ENCODE data around the gene UBN1.
A peak's percentile ranks its signal among the peaks of the same experiment; 100 is the strongest.

The UBN1 gene

DNA sequence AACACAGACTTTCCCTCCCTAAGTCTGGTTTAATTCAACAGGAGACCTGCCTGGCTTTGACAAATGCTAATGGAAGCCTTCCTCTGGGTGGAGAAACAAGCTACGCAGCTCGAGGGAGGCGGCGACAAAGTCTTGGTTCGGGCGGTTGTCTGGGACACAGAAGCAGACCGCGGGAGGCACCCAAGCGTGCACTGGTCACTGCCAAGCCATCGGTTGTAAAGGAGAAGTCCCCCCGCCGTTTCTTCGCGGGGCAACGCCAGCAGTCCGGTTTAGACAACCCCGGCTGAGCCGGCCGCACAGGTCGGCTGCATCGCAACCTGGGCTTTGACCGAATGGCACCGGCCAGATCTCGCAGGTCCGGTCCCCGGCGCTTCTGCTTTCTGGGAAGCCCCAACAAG lies 779 bp upstream of the UBN1 start (continued):
- TF ChIP-seq KLF10 (tag by site-specific recombination; IDR thresholded peaks at IDR 0.05), result no peak
- TF ChIP-seq, protein P1, sequence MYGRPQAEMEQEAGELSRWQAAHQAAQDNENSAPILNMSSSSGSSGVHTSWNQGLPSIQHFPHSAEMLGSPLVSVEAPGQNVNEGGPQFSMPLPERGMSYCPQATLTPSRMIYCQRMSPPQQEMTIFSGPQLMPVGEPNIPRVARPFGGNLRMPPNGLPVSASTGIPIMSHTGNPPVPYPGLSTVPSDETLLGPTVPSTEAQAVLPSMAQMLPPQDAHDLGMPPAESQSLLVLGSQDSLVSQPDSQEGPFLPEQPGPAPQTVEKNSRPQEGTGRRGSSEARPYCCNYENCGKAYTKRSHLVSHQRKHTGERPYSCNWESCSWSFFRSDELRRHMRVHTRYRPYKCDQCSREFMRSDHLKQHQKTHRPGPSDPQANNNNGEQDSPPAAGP (tag by site-specific recombination; IDR thresholded peaks at IDR 0.05), result no peak
- no peak for TF ChIP-seq ZNF366 (tag by site-specific recombination; conservative IDR thresholded peaks at IDR 0.05)
- TF ChIP-seq, protein P2, sequence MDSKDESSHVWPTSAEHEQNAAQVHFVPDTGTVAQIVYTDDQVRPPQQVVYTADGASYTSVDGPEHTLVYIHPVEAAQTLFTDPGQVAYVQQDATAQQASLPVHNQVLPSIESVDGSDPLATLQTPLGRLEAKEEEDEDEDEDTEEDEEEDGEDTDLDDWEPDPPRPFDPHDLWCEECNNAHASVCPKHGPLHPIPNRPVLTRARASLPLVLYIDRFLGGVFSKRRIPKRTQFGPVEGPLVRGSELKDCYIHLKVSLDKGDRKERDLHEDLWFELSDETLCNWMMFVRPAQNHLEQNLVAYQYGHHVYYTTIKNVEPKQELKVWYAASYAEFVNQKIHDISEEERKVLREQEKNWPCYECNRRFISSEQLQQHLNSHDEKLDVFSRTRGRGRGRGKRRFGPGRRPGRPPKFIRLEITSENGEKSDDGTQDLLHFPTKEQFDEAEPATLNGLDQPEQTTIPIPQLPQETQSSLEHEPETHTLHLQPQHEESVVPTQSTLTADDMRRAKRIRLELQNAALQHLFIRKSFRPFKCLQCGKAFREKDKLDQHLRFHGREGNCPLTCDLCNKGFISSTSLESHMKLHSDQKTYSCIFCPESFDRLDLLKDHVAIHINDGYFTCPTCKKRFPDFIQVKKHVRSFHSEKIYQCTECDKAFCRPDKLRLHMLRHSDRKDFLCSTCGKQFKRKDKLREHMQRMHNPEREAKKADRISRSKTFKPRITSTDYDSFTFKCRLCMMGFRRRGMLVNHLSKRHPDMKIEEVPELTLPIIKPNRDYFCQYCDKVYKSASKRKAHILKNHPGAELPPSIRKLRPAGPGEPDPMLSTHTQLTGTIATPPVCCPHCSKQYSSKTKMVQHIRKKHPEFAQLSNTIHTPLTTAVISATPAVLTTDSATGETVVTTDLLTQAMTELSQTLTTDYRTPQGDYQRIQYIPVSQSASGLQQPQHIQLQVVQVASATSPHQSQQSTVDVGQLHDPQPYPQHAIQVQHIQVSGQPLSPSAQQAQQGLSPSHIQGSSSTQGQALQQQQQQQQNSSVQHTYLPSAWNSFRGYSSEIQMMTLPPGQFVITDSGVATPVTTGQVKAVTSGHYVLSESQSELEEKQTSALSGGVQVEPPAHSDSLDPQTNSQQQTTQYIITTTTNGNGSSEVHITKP (tag by site-specific recombination; IDR thresholded peaks at IDR 0.05), result peak; percentile 63

DNA sequence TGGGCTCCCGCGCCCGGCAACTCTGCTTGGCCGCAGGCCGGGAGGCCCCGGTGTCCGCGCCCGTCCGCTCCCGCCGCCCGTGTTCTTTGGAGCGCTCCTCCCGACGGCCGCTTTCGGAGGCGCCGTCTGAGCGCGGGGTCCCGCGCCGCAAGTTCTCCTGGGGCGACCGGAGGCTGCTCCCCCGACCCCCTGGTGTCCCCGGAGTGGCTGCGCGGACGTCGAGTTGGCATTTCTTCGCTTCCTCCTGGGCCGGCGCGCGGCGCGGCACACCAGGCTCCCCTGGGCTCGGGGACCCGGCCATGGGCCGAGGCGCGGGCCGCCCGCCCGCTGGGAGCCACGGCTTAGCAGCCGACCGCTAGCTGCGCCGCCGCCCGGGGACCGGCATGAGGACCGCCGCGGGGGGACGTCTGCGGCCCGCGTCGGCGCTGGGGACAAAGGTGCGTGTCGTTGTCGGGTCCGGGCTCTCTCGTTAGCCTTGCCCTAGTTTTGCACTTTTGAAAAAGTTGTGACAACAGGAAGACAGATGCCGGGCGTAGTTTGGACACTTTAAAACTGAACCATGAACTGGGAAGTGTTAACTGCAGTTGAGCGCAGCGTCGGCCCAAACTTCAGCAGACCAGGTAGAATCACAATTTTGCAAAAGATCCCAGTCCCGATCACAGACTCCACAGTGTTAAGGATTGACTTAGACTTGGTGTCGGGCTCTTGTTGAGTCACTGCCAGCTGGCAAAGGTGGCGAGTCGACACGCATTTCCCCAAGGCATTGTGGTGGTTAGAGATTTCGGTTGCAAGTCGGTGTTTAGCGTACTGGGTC lies 700 bp downstream of the UBN1 start:
- Histone ChIP-seq H3K36me3 (ENCODE audit: control insufficient read depth in 2 of 2, insufficient read depth in 1 of 2, low read length in 2 of 2) (peaks cover 12 to 30% of the 10 kb centered on the region in 2 experiments), H3K27ac (ENCODE audit: extremely low read depth, low read depth, low read length) (peak overlapping the region; percentile 78), H3K4me3 (ENCODE audit: low read depth, low read length) (peak overlapping the region; percentile 79), H3K4me1 (ENCODE audit: control insufficient read depth, insufficient read depth, low read length) (peaks cover 11% of the 10 kb centered on the region), H3K9me3 (ENCODE audit: control insufficient read depth, insufficient read depth, low read depth, low read length) (no peaks in the 10 kb centered on the region)
- ChIA-PET POLR2A (interaction anchor here (0.9 to 2.8 kb wide), 8 partner anchors 14 to 114 kb away, joined by 3 to 8 read pairs (median 4); partner anchors contain the start of genes ANKS3, DNAAF8, ROGDI and SEC14L5), CTCF (interaction anchor here (1.0 kb wide), 1 partner anchor 108 kb away, joined by 3 read pairs; no protein-coding TSS in a partner anchor)
- TF ChIP-seq, protein P3, sequence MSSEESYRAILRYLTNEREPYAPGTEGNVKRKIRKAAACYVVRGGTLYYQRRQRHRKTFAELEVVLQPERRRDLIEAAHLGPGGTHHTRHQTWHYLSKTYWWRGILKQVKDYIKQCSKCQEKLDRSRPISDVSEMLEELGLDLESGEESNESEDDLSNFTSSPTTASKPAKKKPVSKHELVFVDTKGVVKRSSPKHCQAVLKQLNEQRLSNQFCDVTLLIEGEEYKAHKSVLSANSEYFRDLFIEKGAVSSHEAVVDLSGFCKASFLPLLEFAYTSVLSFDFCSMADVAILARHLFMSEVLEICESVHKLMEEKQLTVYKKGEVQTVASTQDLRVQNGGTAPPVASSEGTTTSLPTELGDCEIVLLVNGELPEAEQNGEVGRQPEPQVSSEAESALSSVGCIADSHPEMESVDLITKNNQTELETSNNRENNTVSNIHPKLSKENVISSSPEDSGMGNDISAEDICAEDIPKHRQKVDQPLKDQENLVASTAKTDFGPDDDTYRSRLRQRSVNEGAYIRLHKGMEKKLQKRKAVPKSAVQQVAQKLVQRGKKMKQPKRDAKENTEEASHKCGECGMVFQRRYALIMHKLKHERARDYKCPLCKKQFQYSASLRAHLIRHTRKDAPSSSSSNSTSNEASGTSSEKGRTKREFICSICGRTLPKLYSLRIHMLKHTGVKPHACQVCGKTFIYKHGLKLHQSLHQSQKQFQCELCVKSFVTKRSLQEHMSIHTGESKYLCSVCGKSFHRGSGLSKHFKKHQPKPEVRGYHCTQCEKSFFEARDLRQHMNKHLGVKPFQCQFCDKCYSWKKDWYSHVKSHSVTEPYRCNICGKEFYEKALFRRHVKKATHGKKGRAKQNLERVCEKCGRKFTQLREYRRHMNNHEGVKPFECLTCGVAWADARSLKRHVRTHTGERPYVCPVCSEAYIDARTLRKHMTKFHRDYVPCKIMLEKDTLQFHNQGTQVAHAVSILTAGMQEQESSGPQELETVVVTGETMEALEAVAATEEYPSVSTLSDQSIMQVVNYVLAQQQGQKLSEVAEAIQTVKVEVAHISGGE (tag by site-specific recombination; conservative IDR thresholded peaks at IDR 0.05; ENCODE audit: low read depth), result 0 out of 2 replicates have a peak, but pooled peaks have one; percentile 25
- TF ChIP-seq ZBTB8A (tag by site-specific recombination; IDR thresholded peaks at IDR 0.05) (0 out of 2 replicates have a peak, but pooled peaks have one; percentile 16), ZNF626 (tag by site-specific recombination; IDR thresholded peaks at IDR 0.05) (no peak), ZBTB20 (tag by site-specific recombination; IDR thresholded peaks at IDR 0.05) (peak; percentile 96), ZIC2 (tag by site-specific recombination; IDR thresholded peaks at IDR 0.05) (peak; percentile 65), ZNF214 (tag by site-specific recombination; IDR thresholded peaks at IDR 0.05; ENCODE audit: borderline replicate concordance) (no peak), ZBTB7A (tag by site-specific recombination; IDR thresholded peaks at IDR 0.05; ENCODE audit: low read depth) (no peak), YY2 (tag by site-specific recombination; IDR thresholded peaks at IDR 0.05) (no peak), ZEB2 (tag by site-specific recombination; IDR thresholded peaks at IDR 0.05) (0 out of 2 replicates have a peak, but pooled peaks have one; percentile 6), ZBTB17 (tag by site-specific recombination; IDR thresholded peaks at IDR 0.05) (0 out of 2 replicates have a peak, but pooled peaks have one; percentile 47), ZNF335 (tag by site-specific recombination; conservative IDR thresholded peaks at IDR 0.05) (peak; percentile 78), ZNF600 (tag by site-specific recombination; IDR thresholded peaks at IDR 0.05) (peak; percentile 71), MZF1 (tag by site-specific recombination; IDR thresholded peaks at IDR 0.05; ENCODE audit: borderline replicate concordance) (no peak), ZNF2 (tag by site-specific recombination; IDR thresholded peaks at IDR 0.05) (no peak), KLF10 (tag by site-specific recombination; IDR thresholded peaks at IDR 0.05) (no peak), GLIS1 (tag by site-specific recombination; IDR thresholded peaks at IDR 0.05) (peak; percentile 48; the same call in 1 of the 2 replicates)
- TF ChIP-seq, protein P4, sequence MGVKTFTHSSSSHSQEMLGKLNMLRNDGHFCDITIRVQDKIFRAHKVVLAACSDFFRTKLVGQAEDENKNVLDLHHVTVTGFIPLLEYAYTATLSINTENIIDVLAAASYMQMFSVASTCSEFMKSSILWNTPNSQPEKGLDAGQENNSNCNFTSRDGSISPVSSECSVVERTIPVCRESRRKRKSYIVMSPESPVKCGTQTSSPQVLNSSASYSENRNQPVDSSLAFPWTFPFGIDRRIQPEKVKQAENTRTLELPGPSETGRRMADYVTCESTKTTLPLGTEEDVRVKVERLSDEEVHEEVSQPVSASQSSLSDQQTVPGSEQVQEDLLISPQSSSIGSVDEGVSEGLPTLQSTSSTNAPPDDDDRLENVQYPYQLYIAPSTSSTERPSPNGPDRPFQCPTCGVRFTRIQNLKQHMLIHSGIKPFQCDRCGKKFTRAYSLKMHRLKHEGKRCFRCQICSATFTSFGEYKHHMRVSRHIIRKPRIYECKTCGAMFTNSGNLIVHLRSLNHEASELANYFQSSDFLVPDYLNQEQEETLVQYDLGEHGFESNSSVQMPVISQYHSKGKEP (tag by site-specific recombination; IDR thresholded peaks at IDR 0.05), result no peak
- TF ChIP-seq, protein P5, sequence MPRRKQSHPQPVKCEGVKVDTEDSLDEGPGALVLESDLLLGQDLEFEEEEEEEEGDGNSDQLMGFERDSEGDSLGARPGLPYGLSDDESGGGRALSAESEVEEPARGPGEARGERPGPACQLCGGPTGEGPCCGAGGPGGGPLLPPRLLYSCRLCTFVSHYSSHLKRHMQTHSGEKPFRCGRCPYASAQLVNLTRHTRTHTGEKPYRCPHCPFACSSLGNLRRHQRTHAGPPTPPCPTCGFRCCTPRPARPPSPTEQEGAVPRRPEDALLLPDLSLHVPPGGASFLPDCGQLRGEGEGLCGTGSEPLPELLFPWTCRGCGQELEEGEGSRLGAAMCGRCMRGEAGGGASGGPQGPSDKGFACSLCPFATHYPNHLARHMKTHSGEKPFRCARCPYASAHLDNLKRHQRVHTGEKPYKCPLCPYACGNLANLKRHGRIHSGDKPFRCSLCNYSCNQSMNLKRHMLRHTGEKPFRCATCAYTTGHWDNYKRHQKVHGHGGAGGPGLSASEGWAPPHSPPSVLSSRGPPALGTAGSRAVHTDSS (tag by site-specific recombination; IDR thresholded peaks at IDR 0.05), result no peak
- TF ChIP-seq, protein P6, sequence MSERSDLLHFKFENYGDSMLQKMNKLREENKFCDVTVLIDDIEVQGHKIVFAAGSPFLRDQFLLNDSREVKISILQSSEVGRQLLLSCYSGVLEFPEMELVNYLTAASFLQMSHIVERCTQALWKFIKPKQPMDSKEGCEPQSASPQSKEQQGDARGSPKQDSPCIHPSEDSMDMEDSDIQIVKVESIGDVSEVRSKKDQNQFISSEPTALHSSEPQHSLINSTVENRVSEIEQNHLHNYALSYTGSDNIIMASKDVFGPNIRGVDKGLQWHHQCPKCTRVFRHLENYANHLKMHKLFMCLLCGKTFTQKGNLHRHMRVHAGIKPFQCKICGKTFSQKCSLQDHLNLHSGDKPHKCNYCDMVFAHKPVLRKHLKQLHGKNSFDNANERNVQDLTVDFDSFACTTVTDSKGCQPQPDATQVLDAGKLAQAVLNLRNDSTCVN (tag by site-specific recombination; optimal IDR thresholded peaks at IDR 0.05), result peak; percentile 88

All from HEK293 (cell line).